HG02981 (cell line): ENCODE measurements around the gene ZNF536.
"Not testable (repeated sequence)": the region's sequence is repeated elsewhere in the genome, so short reads cannot be mapped to it uniquely, and the experiment has no call there.

ENCODE experiments used
- ATAC-seq: cut with Tn5 transposase; IDR thresholded peaks from one replicate; pipeline ENCODE4 v1.9.1; 2021; ENCODE audit warnings: mild to moderate bottlenecking, moderate library complexity; ENCODE audit not compliant: unreplicated experiment

ZNF536 gene

DNA sequence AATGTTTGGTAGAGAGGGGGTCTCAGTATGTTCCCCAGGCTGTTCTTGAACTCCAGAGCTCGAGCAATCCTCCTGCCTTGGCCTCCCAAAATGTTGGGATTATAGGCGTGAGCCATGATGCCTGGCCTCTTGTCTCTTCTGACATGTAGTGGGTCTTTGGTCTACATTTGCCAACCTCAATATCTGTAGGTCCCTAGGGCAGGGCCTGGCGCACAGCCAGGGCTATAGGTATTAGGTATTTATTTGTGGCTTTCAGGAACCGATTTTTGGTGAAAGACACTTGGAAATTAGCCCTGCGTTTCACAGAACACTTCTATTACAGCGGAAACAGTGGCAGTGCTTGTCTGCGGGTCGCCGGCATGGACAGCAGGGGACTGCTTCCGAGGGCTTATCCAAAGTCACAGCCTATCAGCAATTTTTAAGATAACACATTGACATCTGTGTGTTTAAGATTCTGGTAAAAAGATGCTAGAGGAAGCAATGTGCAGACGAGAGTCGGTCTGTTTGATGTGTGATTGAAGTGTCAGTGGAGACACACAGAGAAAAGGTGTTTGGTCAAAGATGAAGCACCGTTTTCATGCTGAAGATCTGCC, 14.5 kb downstream of the ZNF536 start:
- no peak for ATAC-seq

DNA sequence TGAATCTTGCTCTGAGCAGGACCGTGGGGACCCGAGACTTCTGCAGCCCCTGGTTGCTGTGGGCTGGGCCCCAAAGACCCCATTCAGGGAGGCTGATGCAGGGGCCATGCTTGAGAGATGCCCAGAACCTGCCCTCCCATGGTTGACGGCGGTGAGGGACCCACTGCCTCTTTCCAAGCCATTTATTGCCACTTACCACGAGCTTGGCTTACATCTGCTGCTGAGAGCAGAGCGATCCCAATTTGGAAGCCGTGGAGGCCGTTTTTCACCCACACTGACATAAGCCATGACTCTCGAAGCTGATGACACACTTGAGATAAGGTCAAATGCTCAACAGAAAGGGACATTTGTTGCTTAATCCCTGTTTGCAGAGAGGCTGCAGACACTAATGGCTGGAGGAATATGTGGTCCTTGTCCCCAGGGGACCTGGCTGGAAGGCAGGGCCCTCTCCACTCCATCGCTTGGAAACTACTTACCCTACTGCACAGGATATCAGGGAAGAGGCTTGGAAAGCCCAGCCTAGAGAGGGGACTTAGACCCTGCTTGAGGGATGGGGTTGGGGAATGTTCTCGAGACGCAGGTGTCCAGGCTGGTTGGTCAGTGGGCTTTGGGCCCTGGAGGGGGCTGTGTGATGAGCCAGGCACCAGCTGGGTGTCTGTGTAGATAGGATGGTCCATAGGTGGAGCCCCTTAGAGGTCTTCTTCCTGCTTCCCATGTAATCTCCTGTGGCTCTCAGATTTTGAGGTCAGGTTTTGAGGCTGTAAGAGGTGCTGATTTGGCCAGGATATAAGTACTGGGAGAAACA, 15.3 kb downstream of the ZNF536 start:
- ATAC-seq = no peak

DNA sequence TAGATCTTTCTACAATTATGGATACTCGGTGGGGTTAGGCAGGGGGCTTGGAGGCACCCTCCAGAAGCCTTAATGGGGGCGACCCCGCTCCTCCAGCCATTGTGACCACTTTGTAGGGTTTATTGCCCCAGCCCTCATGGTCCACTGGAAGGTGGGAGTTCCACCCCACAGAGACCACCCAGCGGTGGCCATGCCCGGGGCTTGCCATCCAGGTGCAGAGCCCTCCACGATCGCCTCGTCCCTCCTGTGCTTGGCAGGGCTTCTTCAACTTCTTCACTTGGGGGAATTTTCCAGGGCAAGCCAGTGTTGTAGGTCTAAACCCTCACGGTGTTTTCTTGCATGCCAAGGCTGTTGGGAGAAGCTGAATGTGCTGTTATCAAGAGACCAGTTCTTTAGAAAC, 16.1 kb downstream of the ZNF536 start:
- no peak for ATAC-seq

DNA sequence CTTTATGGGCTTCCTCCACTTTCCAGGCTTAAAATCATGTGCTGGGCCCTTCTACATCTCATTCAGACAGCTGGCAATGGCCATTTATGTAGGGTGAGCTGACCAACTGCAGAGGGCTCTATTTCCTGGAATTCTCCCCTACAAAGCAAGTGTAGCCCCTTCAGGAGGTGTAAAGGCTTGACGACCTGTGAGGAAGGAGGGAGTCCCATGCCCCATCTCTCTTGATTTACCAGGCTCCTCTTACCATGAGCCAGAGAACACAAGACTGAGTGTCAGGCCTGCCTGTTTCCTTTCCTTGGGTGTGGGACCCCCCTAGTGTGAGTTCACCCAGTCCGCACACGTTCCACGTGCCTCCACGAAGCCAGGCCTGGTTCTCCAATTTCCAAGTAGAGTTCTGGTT, 16.6 kb downstream of the ZNF536 start:
- no peak for ATAC-seq

DNA sequence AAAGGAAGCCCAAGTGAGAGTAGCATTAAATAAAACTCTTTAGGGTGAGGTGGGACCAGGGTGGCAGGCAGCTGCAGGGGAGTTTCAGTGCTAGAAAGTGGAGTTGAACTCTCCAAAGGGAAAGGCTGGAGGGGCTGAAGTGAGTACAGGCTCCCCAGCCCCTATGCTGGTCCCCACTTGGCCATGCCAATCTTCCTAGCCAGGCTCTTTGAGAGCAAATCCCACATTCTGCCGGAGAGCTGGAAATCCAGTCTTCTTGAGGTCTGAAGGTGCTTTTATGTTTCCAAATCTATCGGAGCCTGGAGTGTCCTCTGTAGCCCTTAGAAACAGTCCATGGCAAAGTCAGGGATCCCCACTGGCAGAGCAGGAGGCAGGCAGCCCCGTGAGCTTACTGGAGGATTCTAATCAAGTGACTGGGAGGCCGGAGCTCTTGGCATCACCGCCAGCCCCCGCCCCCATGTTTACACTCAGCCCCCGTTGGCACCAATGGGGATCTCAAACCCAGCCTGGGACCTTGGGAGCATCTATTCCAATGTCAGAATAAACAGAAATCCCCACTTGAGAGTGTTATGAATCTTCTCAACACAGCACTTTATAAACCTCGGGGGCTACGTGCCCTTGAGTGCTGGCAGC, 18.3 kb downstream of the ZNF536 start:
- ATAC-seq = no peak

DNA sequence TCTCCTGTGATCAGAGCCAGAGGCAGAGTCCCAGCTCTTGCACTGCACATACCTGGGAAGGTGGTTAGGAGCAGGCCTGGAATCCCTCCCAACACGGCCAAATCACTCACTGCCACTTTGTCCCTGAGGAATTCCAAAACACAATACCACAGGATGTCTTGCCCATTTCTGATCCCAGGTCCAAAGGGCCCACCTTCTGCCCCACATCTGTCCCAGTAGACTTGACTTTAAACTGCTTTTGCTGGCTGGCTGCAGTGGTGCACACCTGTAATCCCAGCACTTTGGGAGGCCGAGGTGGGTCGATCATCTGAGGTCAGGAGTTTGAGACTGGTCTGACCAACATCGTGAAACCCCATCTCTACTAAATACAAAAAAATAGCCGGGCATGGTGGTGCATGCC, 18.9 kb downstream of the ZNF536 start:
- no peak for ATAC-seq

DNA sequence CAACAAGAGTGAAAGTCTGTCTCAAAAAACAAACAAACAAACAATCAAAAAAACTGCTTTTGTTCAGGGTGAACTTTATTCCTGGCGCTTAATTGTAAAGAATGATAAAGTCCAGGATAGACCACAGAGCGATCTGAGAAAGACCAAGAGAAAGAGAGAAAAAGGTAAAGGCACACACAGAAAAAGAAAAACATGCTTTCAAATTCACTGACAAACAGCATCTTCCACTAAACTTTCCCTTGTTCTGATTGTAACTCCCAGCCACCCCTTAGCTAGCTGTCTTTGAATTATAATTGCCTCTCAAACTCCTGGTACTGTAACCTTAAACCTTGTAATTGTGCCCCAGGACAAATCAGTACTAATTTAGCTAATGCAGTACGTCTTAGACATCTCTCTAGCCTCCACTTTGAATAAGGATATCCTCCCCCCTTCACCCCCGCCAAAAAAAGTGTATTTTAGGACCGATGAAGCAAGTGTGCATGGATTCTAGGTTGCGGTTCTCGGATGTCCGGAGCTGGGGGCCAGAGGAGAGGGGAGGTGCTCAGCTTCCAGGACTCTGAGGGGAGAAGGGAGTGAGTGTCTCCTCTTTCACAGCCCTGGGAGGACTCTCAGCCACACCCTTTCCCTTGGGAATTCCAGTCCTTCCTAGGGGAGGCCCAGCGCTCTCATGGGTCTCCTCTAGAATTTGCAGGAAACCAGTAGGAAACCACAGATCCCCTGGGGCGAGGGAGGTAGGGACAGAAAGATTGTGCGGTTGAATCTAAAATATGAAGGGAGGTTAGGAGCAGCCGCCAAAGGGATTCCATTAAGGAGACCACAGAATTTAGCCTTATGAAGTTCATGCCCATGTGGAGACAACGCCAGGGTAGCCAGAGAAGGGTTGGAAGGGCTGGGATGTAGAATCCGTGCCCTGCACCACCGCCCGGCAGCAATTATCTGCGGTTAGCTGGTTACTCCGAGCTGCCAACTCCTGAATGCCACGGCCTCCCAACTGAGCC, 19.7 kb downstream of the ZNF536 start:
- ATAC-seq = no peak

DNA sequence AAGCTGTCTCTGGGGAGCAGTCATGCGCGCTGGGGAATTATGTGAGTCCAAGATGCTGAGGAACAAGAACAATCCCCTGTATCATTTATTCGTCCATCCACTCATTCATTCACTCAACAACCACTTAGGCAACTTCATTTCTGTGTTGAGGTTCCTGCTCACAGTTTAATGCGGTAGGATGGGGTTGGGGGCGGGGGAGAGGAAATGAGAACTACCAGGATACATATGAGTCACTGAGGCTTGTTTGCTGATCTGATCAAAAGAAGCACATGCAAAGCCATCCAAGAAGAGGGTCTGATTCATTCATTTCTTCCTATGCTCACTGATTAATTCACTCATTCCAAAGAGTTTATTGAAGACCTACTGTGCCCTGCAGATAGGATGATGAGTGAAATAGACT, 20.9 kb downstream of the ZNF536 start:
- ATAC-seq = no peak

DNA sequence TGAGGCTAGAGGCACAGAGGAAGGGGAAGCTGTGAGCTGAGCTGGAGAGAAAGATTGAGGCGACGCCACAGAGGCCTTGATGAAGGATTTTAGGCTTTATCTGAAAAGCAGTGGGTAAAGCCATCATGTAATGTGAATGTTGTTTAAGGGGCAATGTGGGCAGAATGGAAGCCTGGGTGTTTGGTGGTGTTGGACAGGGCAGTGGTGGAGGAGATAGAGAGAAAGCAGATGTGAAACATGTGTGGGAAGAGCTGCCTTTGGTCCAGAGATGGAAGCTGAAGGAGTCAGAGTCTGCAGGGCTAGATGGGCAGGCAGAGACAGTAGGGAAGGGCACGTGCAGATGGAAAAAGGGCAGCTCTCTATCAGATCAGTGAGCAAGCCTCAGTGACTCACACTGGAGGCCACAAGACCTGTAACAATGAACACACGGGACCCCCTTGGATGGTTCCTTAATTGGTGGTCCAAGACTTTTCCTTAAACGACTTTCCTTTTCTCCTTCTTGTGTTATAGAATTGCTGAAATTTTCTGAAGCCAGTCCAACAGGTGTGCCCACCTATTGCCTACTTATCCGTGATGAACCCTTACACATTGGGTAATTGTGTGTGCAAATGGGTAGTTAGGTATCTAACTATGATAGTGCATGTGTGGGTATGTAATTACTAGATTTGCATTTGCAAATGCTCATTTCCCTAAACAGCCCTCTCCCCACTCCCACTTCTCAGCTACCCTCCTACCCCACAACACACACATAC, 21.7 kb downstream of the ZNF536 start:
- ATAC-seq = no peak

DNA sequence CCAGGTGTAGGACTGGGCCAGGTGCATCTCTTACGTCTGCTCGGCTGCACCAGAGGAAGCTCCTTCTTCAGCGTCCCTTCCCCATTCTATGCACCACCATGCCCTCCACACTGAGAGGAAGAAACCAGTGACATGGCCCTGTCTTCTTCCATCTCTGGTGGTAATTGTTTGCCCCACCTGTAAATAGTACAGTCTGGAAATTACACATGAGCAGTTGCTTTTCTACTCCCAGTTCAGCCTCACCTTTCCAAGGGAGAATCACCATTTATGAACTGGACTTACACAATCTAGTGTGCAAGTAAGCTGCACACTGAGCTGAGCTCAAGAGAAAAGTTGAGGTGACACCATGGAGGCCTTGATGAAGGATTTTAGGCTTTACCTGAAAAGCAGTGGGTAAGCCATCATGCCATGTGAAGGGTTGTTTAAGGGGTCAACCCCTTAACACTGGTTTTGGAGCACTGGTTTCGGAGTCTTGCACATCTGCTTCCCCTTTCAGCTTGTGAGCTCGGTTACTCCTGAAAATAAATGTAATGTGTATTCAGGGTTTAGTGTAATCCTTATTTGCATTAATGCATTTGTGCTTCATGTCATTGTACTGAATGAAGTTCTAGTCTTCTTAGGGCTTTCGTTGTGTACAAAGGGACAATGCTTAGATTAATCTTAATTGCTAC, 22.4 kb downstream of the ZNF536 start:
- no peak for ATAC-seq

DNA sequence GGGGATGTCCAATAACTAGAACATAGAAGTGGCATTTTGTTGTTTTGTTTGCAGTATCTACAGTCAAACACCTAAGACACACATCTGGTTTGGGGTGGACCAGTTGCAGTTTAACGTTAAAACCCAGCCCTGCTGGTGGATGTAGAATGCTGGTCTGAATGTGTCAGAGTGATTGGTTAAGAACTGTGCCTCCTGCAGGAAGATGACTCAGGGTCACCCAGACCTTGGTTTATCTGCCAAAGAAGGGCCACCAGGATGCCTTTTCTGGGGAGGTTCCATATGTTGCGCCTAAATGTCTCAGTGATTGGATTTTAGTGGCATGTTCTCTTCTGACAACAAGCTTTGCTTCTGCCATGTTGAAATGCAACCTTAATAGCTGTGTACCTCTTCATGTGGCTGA, 23.1 kb downstream of the ZNF536 start:
- ATAC-seq = no peak

DNA sequence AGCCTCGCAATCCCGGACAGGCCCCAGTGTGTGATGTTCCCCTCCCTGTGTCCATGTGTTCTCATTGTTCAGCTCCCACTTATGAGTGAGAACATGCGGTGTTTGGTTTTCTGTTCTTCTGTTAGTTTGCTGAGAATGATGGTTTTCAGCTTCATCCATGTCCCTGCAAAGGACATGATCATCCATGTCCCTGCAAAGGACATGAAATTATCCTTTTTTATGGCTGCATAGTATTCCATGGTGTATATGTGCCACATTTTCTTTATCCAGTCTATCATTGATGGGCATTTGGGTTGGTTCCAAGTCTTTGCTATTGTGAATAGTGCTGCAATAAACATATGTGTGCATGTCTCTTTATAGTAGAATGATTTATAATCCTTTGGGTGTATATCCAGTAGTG, 26.4 kb downstream of the ZNF536 start:
- not testable (repeated sequence) for ATAC-seq

DNA sequence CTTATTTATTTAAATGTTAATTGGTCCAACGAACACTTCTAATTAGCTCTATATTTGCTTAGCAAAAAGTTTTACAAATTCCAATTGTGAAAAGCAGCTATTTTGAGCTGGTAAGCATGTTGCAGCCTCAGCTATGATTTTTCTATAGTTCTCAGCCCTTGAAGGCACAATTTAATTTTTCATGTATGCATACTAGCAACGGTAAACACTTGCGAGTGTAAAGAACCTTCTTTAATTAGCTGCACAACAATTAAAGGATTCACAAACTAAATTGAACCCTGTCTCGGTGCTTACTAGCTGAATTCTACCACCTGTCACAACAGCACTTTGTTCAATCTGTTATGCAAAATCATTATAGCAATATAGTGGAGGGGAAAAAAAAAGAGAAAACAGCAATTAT, 29.8 kb downstream of the ZNF536 start:
- no peak for ATAC-seq

DNA sequence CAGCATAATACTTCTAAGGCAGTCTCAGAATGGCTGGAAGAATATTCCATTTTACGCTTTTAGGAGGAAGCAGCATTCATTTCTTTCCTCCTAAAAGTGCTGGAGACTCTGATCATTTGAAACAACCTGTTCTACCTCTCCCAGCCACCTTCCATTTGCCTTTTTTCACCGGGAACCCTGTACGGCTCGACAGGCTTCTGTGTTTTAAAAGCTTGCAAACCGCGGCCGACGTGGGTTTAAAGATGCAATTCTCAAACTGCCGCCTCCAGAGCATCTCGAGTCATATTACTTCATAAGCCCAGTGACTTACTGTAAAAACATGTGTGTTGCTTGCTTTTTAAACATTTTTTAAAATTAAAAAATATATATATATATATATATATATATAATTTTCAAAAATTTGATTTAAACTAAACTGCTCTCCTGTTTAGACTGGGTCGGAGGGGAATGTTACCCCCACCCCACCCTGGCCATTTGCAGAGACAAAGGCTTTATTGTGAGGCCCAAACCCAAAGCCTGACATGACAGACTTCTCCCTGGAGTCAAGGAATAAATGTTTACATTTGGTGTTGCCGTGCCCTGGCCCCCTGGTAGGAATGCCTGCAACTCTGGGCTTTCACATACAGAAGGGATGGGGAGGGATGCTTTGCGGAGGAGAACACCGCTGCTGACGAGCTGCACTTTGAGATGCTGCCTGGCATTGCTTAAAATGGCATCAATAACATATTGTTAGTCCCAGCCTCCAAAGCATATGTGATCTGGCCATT, 30.4 kb downstream of the ZNF536 start:
- ATAC-seq = no peak

DNA sequence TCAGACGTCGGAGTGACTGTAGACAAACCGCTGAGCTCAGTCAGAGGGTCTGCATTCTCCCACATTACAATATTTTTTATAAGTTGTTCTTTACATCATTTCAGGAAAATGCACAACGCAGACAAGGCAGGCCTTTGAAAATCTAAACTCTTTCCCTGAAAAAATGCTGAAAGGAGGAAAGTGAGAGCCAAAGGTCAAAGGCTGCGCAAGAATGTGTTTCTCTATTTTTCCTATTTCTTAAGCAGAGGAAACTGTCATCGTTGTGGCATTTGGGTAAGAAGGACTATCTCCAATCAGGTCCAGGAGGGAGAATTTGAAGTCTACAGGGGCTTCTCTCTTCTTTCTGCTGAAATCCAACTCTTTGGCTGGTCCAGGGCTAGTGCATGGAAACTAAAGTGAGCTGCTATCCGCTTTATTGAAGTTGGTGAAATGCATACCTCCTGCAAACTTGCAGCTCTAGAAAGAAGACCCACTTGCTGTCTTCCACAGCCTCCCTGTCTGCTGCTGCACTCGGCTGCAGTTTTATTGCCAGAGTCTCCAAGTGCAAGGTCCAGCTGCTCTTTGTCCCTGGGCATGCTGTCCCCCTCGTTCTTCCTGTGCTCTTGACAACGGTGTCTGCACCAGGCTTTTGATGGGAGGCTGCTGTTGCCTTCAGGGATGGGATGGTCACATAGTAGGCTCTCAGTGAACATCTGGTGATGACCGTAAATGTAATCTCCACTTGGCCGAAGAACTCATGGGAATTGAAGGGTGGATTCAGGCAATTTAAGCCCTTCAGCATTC, 31.2 kb downstream of the ZNF536 start:
- no peak for ATAC-seq

DNA sequence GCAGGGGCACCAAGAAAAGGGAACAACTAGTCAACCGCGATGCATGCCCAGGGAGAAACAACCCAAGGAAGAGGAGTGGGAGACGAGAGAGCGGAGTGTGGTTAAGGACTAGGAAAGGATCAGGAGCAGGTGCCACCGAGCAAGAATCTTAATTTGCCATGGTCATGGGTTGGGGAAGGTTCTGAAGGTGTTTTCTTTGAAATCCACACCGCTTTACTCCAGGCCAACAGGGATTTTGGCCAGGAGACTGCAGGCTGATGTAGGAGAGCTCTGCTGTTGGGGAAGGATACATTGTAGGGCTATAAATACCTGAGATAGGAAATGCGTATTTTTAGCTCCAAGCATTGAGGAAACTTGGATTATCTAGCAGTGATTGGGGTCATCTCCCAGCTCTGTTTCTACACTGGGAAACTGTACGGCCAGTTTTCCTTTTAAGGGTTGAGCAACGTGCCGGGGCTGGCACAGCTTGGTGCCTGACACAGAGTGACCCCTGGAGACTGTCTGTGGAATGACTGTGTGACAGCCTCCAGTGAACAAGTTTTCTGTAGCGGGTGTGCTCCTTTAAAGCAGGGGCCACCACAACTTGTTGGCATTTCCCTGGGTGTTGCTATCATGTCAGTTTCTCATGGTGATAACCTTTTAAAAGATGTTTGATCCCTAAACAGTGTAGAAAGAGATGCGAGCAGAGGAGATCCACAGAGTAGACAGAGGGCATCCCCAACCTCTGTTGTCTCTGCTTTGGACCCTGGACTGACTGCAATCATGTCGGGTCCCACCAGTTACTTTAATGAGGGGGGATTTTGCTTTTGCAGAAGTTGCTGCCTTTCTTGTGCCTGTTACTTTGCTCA, 34.3 kb downstream of the ZNF536 start:
- ATAC-seq = no peak

DNA sequence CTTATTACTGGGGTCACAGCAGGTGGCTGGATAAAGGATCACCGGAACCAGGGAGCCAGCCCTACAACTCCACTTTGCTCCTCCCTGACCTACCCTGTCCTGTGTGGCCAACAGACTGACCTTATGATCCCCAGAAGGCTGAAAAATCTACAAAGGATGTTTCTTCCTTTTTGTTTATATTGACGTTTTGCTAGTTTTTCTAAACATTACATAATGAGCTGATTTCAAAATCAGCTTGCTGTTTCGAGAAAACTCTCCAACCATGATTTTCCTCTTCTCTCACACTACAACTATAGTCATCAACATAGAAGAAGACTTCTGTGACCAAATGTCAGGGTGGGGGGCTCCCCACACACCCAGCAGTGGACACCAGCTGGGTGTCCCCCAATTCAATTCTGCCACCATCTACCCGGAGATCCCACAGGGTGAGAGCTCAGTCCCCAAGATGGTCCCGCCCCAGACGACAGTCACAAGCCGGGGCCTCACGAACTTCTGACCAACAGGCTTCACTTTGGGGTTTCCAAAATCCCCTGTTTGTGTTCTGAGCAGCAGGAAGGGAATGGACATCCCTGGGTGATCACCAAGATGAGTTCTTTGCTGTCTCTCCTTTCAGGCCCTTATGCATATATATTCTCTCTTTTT, 35.0 kb downstream of the ZNF536 start:
- no peak for ATAC-seq
